Uterus (tissue), 4 donors: ENCODE data around the gene TTC12. TPM values are rescaled to one million over a fixed set of nuclear protein-coding genes. Genes with fewer than 3 reads are reported as not detected.

Experiments used
- DNase-seq, 2 donors: peaks; one replicate each; pipeline ENCODE4 v3.0.0-alpha.2; 2019 to 2020
- H3K27ac ChIP-seq, 2 donors: fragments of 200-600 bp; sonication (generic); 1 replicate in 1 of 2; 2 replicates in 1 of 2; pipeline ENCODE4 v1.5.1; 2016 to 2018
- H3K27me3 ChIP-seq, 2 donors: fragments of 200-600 bp; sonication (generic); one replicate each; pipeline ENCODE4 v1.5.1; 2018 to 2019; ENCODE audit warnings: control low read depth in 1 of 2
- H3K36me3 ChIP-seq, 2 donors: fragments of 200-600 bp; sonication (generic); one replicate each; pipeline ENCODE4 v1.5.1; 2019; ENCODE audit warnings: control low read depth in 1 of 2
- H3K4me1 ChIP-seq, 2 donors: fragments of 200-600 bp; sonication (generic); one replicate each; pipeline ENCODE4 v1.5.1; 2018 to 2019; ENCODE audit warnings: control low read depth in 1 of 2
- H3K4me3 ChIP-seq, 2 donors: fragments of 200-600 bp; sonication (generic); 1 replicate in 1 of 2; 2 replicates in 1 of 2; pipeline ENCODE4 v1.5.1; 2018 to 2019; ENCODE audit warnings: mild to moderate bottlenecking in 1 of 2
- H3K9me3 ChIP-seq, 2 donors: fragments of 200-600 bp; sonication (generic); one replicate each; pipeline ENCODE4 v1.5.1; 2019; ENCODE audit warnings: control low read depth in 1 of 2
- POLR2A ChIP-seq, 2 donors: fragments of 450-650 bp; IDR thresholded peaks; one replicate each; pipeline ENCODE4 v1.6.1; 2016; ENCODE audit warnings: antibody characterized with exemption in 2 of 2, mild to moderate bottlenecking in 1 of 2, moderate library complexity in 1 of 2
- intact Hi-C: fragments of 100-400 bp; cut with DNase I; formaldehyde crosslinking; loops from one replicate; pipeline ENCODE4 v1.15.1; 2023; ENCODE audit warnings: low total_unique reads
- total RNA-seq, 4 donors: library from RNA; depleted of rRNA in 3 of 4; stranded (reverse); fragments of >200 nt in 3 of 4; gene quantifications; one replicate each; pipeline versions ENCODE4 v1.1.0 to v1.2.4, GENCODE V29; 2014 to 2023
- TF ChIP-seq, protein P1 (sequence below), 4 experiments: fragments of 200-600 bp in 2 of 4; fragments of 450-650 bp in 2 of 4; sonication (generic) in 2 of 4; IDR thresholded peaks; one replicate each; pipeline ENCODE4 v1.5.1; 2016 to 2019; ENCODE audit warnings: antibody characterized with exemption in 4 of 4, mild to moderate bottlenecking in 2 of 4, moderate library complexity in 1 of 4
- donor health status: DM: yes; HTN: yes; CAD: no.

TTC12 gene
- total RNA-seq, 4 donors from 2014 or later = 2.4 to 27.5 (median 17.1) TPM

DNA sequence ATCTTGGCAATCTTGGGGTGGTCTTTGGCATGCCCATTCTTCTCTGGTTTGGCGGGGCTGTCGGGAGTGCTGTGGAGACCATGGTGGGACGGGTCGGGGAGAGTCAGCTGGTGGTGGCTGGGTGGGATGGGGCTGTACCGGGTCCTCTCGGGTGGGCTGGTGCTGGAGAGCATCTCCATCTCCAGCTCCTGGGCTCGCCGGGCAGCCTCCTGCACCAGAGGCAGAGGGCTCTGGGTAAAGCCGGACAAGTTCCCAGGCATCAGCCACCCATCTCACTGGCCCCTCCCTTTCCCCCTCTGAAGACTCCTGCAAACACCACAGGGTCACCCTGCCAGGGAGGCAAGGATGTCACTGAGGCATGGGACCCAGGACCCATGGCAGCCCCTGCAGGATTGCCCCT lies 98.3 kb downstream of the TTC12 start:
- Histone ChIP-seq H3K27ac (no peak overlapping the region), H3K36me3 (no peaks in the 10 kb centered on the region), H3K4me3 (no peak overlapping the region), H3K9me3 (no peaks in the 10 kb centered on the region), H3K4me1 (no peaks in the 10 kb centered on the region), H3K27me3 (no peaks in the 10 kb centered on the region)
- intact Hi-C loops = no loop called here
- TF ChIP-seq POLR2A (IDR thresholded peaks at IDR 0.05) = no peak
- TF ChIP-seq, protein P1, sequence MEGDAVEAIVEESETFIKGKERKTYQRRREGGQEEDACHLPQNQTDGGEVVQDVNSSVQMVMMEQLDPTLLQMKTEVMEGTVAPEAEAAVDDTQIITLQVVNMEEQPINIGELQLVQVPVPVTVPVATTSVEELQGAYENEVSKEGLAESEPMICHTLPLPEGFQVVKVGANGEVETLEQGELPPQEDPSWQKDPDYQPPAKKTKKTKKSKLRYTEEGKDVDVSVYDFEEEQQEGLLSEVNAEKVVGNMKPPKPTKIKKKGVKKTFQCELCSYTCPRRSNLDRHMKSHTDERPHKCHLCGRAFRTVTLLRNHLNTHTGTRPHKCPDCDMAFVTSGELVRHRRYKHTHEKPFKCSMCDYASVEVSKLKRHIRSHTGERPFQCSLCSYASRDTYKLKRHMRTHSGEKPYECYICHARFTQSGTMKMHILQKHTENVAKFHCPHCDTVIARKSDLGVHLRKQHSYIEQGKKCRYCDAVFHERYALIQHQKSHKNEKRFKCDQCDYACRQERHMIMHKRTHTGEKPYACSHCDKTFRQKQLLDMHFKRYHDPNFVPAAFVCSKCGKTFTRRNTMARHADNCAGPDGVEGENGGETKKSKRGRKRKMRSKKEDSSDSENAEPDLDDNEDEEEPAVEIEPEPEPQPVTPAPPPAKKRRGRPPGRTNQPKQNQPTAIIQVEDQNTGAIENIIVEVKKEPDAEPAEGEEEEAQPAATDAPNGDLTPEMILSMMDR (IDR thresholded peaks at IDR 0.05) = no peak
- DNase-seq = no peak

DNA sequence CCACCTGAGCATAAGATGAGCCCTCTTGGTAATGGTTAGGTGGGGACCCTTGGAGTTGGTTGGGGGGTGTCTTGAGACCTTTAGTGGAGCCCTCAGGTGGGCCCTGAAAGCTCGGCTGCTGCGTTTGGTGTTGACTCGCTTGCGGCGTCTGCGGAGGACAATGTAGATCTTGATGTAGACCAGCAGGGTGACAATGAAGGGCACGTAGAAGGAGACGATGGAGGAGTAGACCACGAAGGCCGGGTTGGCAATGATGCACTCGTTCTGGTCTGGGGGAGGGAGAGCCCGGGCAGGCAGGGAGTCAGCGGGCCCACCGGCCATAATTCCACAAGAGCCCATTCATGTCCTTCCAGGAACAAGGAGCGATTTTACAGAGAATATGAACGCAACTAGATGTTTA lies 101.0 kb downstream of the TTC12 start:
- no peak overlapping the region for H3K27ac ChIP-seq
- no peak for DNase-seq
- H3K9me3 ChIP-seq = no peaks in the 10 kb centered on the region
- H3K36me3 ChIP-seq = no peaks in the 10 kb centered on the region
- TF ChIP-seq, protein P1 (IDR thresholded peaks at IDR 0.05) = no peak
- no peak for TF ChIP-seq POLR2A (IDR thresholded peaks at IDR 0.05)
- intact Hi-C loops = no loop called here
- H3K4me1 ChIP-seq = no peaks in the 10 kb centered on the region
- H3K27me3 ChIP-seq = no peaks in the 10 kb centered on the region
- no peak overlapping the region for H3K4me3 ChIP-seq

Other genes starting within 250 kb of the TTC12 start
- gene ANKK1, start 73.2 kb downstream of the TTC12 start, total RNA-seq = 1 to 10 TPM in 1 of 4 donors, under 1 TPM in 1, not detected in 2; 0.41 to 1.0 TPM
- not detected for gene DRD2, start 160.8 kb downstream of the TTC12 start, total RNA-seq